Activated naive CD4-positive, alpha-beta T cell treated with anti-CD3 and anti-CD28 coated beads, Interleukin-2, amount 50 U/mL, for 72 hours (primary cell): ENCODE results near the gene KBTBD8. TPM values are rescaled to one million over a fixed set of nuclear protein-coding genes. Genes with fewer than 3 reads are reported as not detected.

Experiments used
- ATAC-seq, 2 donors: fragments of 150-1000 bp; cut with Tn5 transposase; 2 replicates each; pipeline ENCODE4 v1.10.0; 2021; ENCODE audit warnings: mild to moderate bottlenecking in 2 of 2, moderate library complexity in 2 of 2
- DNase-seq, 2 donors: peaks; one replicate each; pipeline ENCODE4 v3.0.0; 2021 to 2022; ENCODE audit warnings: low spot score in 2 of 2
- H3K27ac Mint-ChIP-seq, 2 donors: one replicate each; pipeline ENCODE4 v1.8.0; 2022; ENCODE audit warnings: mild to moderate bottlenecking in 2 of 2, mixed read lengths in 2 of 2
- H3K36me3 Mint-ChIP-seq, 2 donors: one replicate each; pipeline ENCODE4 v1.8.0; 2022; ENCODE audit warnings: mixed read lengths in 2 of 2
- H3K9me3 Mint-ChIP-seq, 2 donors: one replicate each; pipeline ENCODE4 v1.8.0; 2022; ENCODE audit warnings: mixed read lengths in 2 of 2
- total RNA-seq, 2 donors: library from RNA; stranded (reverse); gene quantifications; one replicate each; pipeline ENCODE4 v1.2.3, GENCODE V29; 2022

Gene KBTBD8
- total RNA-seq, 2 donors from 2014 or later, result 7.7 to 12.1 TPM

DNA sequence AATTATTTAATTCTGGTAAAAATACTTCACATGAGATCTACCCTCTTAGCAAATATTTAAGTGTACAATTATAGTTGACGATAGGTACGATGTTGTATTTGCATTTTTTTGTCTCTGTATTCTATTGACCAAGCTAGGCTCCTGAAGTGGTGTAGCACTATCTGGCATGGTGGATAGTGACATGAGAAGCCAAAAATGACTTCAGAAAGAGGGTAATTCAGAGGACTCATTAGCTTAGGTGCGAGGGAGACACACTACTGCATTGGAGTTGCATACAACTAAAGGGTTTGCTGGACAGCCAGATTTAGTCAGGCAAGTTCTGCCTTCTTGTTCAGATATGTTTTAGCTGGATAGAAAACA is 50.6 kb downstream of the KBTBD8 start:
- ATAC-seq, result no peak
- no peak for DNase-seq
- peaks cover 4 to 9% of the 10 kb centered on the region in 2 donors for H3K9me3 Mint-ChIP-seq
- H3K27ac Mint-ChIP-seq, result no peak overlapping the region
- peaks cover 0 to 4% of the 10 kb centered on the region in 2 donors for H3K36me3 Mint-ChIP-seq

GRCh38 chr3:67059443-67059842 is 61.3 kb downstream of the KBTBD8 start:
- peaks cover 5 to 10% of the 10 kb centered on the region in 2 donors for H3K9me3 Mint-ChIP-seq
- H3K27ac Mint-ChIP-seq, result no peak overlapping the region
- no peak for DNase-seq

More at GRCh38 chr3:67059443-67059842, 61.3 kb downstream of the KBTBD8 start:
- peaks cover 18% of the 10 kb centered on the region in 2 donors for H3K36me3 Mint-ChIP-seq
- no peak for ATAC-seq
